Breast epithelium (tissue), 4 donors: ENCODE data around the gene NAIF1. TPM values are rescaled to one million over a fixed set of nuclear protein-coding genes. Genes with fewer than 3 reads are reported as not detected.

Experiments used
- DNase-seq, 2 donors: peaks; one replicate each; pipeline ENCODE4 v3.0.0-alpha.2; 2019; ENCODE audit warnings: low spot score in 2 of 2
- H3K27ac ChIP-seq, 2 donors: fragments of 200-600 bp; sonication (generic) in 1 of 2; one replicate each; pipeline ENCODE4 v1.5.1; 2016 to 2019; ENCODE audit warnings: mild to moderate bottlenecking in 1 of 2
- H3K27me3 ChIP-seq, 2 donors: fragments of 200-600 bp; sonication (generic) in 1 of 2; one replicate each; pipeline versions ENCODE4 v1.5.1 to v1.6.0; 2017 to 2019; ENCODE audit warnings: control low read depth in 1 of 2, mild to moderate bottlenecking in 1 of 2
- H3K36me3 ChIP-seq: fragments of 200-600 bp; one replicate; pipeline ENCODE4 v1.5.1; 2019
- H3K4me1 ChIP-seq, 2 donors: fragments of 200-600 bp; sonication (generic); one replicate each; pipeline ENCODE4 v1.5.1; 2016 to 2019; ENCODE audit warnings: control low read depth in 1 of 2
- H3K4me3 ChIP-seq, 3 donors: fragments of 200-600 bp; sonication (generic); 1 replicate in 2 of 3; 2 replicates in 1 of 3; pipeline ENCODE4 v1.5.1; 2016 to 2019; ENCODE audit warnings: mild to moderate bottlenecking in 3 of 3, moderate library complexity in 2 of 3
- H3K9me3 ChIP-seq, 2 donors: fragments of 200-600 bp; sonication (generic) in 1 of 2; one replicate each; pipeline ENCODE4 v1.5.1; 2016 to 2019; ENCODE audit warnings: control low read depth in 1 of 2
- CTCF ChIP-seq, 3 donors: fragments of 450-650 bp; IDR thresholded peaks; one replicate each; pipeline ENCODE4 v1.5.1; 2016 to 2017; ENCODE audit warnings: antibody characterized with exemption in 3 of 3, mild to moderate bottlenecking in 3 of 3, moderate library complexity in 3 of 3
- POLR2A ChIP-seq: fragments of 450-650 bp; IDR thresholded peaks from one replicate; pipeline ENCODE4 v1.6.1; 2016; ENCODE audit warnings: antibody characterized with exemption, mild to moderate bottlenecking, moderate library complexity
- POLR2AphosphoS5 ChIP-seq, 3 donors: sonication (generic); formaldehyde crosslinking; IDR thresholded peaks; one replicate each; pipeline ENCODE4 v1.6.1; 2017; ENCODE audit warnings: antibody characterized with exemption in 3 of 3
- intact Hi-C: fragments of 100-400 bp; cut with DNase I; formaldehyde crosslinking; loops from one replicate; pipeline ENCODE4 v1.15.1; 2023; ENCODE audit warnings: low total_unique reads
- total RNA-seq, 3 donors: library from RNA; depleted of rRNA; stranded (reverse); fragments of >200 nt; gene quantifications; one replicate each; pipeline ENCODE4 v1.1.0, GENCODE V29; 2016

The NAIF1 gene
- total RNA-seq, 3 donors from 2014 or later = 8.8 to 13.1 (median 11.9) TPM

GRCh38 chr9:128104171-128104618 lies 37.1 kb upstream of the NAIF1 start:
- Histone ChIP-seq H3K9me3 (no peaks in the 10 kb centered on the region), H3K4me3 (no peak overlapping the region), H3K36me3 (peaks cover 8% of the 10 kb centered on the region), H3K27me3 (no peaks in the 10 kb centered on the region), H3K4me1 (peaks cover 0 to 17% of the 10 kb centered on the region in 2 donors), H3K27ac (peak overlapping the region; percentile 30 to 48)
- TF ChIP-seq CTCF (IDR thresholded peaks at IDR 0.05) (no peak), POLR2AphosphoS5 (IDR thresholded peaks at IDR 0.05) (no peak), POLR2A (no peak)
- intact Hi-C loops = no loop called here
- no peak for DNase-seq

- TF ChIP-seq POLR2A (no peak), CTCF (IDR thresholded peaks at IDR 0.05) (no peak), POLR2AphosphoS5 (IDR thresholded peaks at IDR 0.05) (no peak)
- Histone ChIP-seq H3K4me3 (no peak overlapping the region), H3K27ac (peak overlapping the region; percentile 27 to 48), H3K9me3 (no peaks in the 10 kb centered on the region), H3K4me1 (peaks cover 0 to 21% of the 10 kb centered on the region in 2 donors), H3K36me3 (peaks cover 8% of the 10 kb centered on the region), H3K27me3 (no peaks in the 10 kb centered on the region)
- intact Hi-C loops = no loop called here
- DNase-seq = no peak
Measured at GRCh38 chr9:128103589-128103962, 36.5 kb upstream of the NAIF1 start.

- Histone ChIP-seq H3K27ac (peak overlapping the region; percentile 48 to 65), H3K36me3 (peaks cover 8% of the 10 kb centered on the region), H3K4me3 (no peak overlapping the region), H3K9me3 (no peaks in the 10 kb centered on the region), H3K4me1 (peaks cover 0 to 21% of the 10 kb centered on the region in 2 donors), H3K27me3 (no peaks in the 10 kb centered on the region)
- intact Hi-C loops = no loop called here
- no peak for DNase-seq
- no peak for TF ChIP-seq POLR2A
- TF ChIP-seq POLR2AphosphoS5 (IDR thresholded peaks at IDR 0.05) = no peak
- no peak for TF ChIP-seq CTCF (IDR thresholded peaks at IDR 0.05)
Measured at GRCh38 chr9:128102861-128103588, 35.9 kb upstream of the NAIF1 start.

GRCh38 chr9:128102196-128102595 lies 35.1 kb upstream of the NAIF1 start:
- peaks cover 6 to 29% of the 10 kb centered on the region in 2 donors for H3K4me1 ChIP-seq
- intact Hi-C loops = no loop called here
- TF ChIP-seq POLR2AphosphoS5 (IDR thresholded peaks at IDR 0.05) = no peak
- TF ChIP-seq CTCF (IDR thresholded peaks at IDR 0.05) = no peak
- TF ChIP-seq POLR2A = no peak
- H3K9me3 ChIP-seq = no peaks in the 10 kb centered on the region
- DNase-seq = no peak
- H3K36me3 ChIP-seq = peaks cover 8% of the 10 kb centered on the region
- H3K4me3 ChIP-seq = no peak overlapping the region
- H3K27me3 ChIP-seq = no peaks in the 10 kb centered on the region
- peak overlapping the region in 1 of 2 donors; percentile 65 for H3K27ac ChIP-seq

- no peaks in the 10 kb centered on the region for H3K27me3 ChIP-seq
- H3K27ac ChIP-seq = peak overlapping the region in 1 of 2 donors; percentile 65
- intact Hi-C loops = no loop called here
- TF ChIP-seq POLR2AphosphoS5 (IDR thresholded peaks at IDR 0.05) (peak in 1 of 3 donors; percentile 14), CTCF (IDR thresholded peaks at IDR 0.05) (no peak)
- H3K4me3 ChIP-seq = peak overlapping the region in 1 of 3 donors; percentile 24
- peaks cover 8% of the 10 kb centered on the region for H3K36me3 ChIP-seq
- no peak for DNase-seq
- no peaks in the 10 kb centered on the region for H3K9me3 ChIP-seq
- H3K4me1 ChIP-seq = peaks cover 6 to 31% of the 10 kb centered on the region in 2 donors
Measured at GRCh38 chr9:128101690-128102089, 34.6 kb upstream of the NAIF1 start.
